Dermis microvascular lymphatic vessel endothelial cell (primary cell): ENCODE measurements around the gene POR. TPM values are rescaled to one million over a fixed set of nuclear protein-coding genes. Genes with fewer than 3 reads are reported as not detected.
"Not testable (repeated sequence)": the region's sequence is repeated elsewhere in the genome, so short reads cannot be mapped to it uniquely, and the experiment has no call there.

Experiments
- DNase-seq, 2 donors: peaks; one replicate each; pipeline versions ENCODE4 v3.0.0 to v3.0.0-alpha.2; 2010; ENCODE audit warnings: low read depth in 2 of 2
- total RNA-seq: library from RNA; depleted of rRNA; stranded (reverse); fragments of >200 nt; gene quantifications from 2 replicates; pipeline ENCODE4 v1.2.1, GENCODE V29; 2014

The POR gene
- total RNA-seq, 1 donor from 2014 or later = 68.0 TPM

DNA sequence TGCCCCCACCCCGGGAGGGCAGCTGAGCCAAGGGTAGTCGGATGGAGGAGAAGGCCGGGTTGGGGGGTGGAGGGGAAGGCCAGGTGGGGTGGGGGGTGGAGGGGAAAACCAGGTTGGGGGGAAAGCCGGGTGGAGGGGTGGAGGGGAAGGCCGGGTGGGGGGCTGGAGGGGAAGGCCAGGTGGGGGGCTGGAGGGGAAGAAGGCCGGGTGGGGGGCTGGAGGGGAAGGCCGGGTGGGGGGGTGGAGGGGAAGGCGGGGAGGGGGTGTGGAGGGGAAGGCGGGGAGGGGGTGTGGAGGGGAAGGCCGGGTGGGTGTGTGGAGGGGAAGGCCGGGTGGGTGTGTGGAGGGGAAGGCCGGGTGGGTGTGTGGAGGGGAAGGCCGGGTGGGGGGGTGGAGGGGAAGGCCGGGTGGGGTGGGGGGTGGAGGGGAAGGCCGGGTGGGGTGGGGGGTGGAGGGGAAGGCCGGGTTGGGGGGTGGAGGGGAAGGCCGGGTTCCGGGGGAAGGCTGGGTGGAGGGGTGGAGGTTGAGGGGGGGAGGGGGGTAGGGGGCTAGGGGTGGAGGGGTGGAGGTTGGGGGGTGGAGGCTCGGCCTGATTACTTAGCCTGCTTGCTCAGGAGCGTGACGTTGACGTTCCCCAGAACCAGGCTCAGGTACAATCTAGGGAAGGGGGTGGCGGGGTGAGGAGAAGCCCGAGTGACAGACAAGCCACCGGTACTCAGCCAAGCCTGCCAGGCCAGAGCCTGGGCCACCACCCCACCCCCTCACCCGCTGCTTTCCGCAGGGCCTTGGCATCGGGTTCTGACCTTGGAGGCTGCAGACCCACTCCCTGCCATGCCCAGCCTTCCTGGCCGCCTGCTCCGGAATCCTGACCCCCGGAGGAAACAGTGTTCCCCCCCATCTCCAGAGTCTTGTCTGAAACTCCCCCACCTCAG lies 73.9 kb downstream of the POR start:
- DNase-seq = no peak

DNA sequence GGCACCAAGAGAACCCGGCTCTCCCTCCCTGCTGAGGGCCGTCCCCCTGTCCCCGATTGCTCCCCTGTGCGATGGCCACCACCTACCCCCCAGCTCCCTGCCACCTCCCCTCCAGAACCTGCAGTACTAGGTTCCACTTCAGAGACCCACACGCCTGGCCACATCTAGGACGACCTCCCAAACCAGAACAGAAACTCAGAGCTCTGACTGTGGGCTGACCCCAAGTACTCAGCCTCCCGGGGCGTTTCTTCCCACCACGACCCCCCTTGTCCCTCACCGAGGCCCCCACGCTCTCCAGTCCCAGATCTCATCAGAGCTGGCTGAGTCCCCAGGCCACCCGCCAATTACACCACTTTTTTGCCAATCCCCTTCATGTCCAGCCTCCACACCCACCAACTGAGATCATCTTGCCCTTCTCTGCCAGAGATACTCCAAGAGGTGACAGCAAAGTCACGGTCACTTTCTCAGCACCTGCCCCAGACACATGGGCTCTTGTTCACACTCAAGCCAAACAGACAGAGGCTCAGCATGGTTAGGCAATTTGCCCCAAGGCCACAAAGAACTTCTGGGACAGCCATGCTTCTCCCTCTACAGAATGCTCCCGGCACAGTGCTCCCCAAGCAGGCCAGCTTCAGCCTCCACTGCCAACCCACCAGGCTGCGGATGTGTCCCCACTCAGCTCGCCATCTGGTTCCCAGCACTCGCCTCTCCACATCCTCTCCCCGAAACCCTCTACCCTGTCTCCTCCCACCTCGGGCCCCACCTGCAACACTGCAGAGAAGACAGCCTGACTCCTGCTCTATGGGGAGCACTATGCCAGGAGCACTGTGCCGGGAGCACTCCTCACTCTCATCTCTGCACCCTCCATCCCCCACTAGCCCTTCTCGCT lies 74.8 kb downstream of the POR start:
- no peak for DNase-seq

DNA sequence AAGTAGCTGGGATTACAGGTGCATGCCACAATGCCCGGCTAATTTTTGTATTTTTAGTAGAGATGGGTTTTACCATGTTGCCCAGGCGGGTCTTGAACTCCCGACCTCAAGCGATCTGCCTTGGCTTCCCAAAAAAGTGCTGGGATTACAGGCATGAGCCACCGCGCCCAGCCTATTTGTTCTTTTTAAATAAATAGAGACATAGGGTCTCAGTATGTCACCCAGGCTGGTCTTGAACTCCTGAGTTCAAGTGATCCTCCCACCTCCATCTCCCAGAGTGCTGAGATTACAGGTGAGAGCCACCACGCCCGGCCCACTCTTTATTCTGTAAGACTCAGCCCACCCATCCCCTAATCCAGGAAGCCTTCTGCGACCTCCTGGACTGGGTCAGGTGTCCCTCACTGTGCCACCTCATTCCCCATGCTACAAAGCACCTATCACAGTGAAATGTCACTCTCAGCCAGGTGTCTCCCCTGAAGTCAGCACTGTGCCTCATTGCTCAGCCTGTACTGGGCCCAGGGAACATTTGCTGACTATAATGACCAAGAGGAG lies 76.7 kb downstream of the POR start:
- DNase-seq = no peak

DNA sequence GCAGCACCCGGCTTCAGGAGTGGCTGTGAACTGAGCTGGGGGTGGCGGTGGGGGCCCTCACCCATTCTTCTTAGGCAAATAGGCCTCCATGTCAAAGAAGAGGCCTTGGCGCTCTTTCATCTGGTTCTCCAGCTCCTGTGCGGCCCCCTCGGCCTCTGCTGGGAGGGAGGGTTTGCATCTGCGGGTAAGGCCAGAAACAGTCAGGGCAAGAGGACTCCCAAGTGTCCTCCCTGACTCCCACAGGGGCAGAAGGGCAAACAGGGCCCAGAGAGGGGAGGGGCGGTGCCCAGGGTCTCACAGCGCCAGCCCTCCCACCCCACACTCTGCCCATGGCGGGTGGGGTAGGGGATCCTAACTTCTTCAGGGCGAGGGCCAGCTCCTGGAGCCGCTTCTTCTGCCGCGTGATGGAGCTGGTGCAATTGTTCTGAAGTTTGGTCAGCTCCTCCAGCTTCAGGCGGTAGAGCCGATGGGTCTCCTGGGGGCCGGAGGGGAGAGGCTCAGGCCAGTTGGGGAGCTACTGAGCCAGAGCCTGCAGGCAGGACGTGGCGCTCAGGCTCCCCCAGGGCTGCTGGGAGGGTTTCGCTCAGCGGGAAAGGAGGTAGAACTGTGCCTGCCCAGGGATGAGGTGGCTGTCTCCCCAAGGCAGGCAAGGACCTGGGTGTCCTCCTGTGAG lies 77.3 kb downstream of the POR start:
- no peak for DNase-seq

DNA sequence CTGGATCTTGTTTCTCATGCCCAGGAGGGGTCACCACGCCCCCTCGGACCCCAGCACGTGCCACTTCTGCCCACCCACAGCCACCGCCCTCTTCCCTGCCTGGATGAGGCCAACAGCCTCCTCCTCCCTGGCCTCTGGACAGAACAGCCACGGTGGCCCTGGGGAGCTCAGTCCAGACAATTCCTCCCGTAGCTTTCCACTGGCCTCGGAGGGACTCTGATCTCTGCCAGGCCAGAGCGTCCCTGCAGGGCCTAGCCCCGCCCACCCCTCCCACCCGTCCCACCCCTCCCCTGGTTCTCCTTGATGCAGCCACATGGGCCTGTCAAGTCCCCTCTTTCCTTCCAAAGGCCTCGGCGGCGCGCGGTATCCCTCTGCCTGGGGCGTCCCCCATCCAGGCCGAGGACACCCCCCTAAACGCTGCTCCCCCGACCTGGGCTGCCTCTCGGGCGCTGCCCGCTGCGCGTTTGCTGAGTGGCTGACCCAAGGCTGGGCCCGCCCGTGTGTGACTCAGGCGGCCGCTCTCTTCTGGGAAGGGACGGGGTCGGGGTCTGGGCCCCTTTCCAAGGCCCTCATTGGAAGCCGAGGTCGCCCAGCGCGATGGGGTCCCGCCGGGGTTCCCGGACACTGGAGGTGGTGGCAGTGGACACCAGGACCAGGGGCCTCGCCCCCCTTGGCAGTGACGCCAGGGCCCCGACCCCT lies 78.9 kb downstream of the POR start:
- DNase-seq = peak; percentile 61 to 83

DNA sequence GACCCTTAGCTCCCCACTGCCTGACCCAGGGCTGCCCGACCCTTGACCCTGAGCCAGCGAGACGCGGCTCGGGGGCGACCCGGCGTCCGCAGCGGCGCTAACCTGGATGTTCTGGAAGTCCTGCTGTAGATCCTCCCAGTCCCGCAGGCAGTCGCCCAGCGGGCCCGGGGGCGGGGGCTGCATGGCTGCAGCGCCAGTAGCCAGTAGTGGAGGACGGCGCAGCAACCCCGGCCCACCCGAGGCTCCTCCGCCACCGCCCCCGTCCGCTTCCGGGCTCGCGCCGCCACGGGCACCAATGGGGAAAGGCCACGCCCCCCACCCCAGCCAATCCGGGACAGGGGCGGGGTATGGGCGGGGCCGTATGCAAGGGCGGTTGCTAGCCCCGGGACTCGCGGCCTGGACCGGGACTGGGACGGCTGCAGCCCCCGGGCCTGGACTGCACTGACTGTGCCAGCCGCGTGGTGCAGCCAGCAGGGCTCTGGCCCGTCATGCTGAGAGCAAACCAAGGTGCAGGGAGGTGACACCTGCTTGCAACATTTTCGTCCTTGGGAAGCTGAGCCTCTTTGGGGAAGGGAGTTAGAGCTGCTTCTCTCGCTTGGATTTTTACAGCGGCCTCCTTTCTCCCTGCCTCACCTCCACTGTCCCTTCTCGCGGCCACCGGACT lies 79.6 kb downstream of the POR start, which contains the start of gene TMEM120A:
Gene TMEM120A, minus strand, starts transcription at position 208 of the 664 bp plus-strand sequence. Its CDS starts 25 bp downstream, at position 183.
- DNase-seq = peak; percentile 80 to 96

DNA sequence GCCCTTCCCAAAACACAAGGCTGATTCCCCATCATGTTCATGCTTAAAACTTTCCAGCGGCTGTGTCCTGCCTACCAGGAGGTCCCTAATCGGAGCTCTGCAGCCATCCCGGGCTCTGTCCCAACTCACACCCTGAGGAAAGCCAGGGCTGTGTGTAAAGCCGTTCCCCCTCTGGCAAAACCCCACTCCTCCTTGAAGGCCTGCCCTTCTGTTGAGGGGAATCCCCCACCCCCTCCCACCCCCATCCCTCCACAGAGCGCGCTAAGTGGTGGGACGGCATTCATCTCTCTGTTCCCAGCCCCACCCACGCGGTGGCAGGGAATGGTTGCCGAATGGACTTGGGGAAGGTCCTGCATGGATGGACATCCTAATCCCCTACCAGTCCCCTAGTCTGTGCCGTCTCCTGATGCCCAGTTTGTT lies 80.1 kb downstream of the POR start:
- DNase-seq = no peak

DNA sequence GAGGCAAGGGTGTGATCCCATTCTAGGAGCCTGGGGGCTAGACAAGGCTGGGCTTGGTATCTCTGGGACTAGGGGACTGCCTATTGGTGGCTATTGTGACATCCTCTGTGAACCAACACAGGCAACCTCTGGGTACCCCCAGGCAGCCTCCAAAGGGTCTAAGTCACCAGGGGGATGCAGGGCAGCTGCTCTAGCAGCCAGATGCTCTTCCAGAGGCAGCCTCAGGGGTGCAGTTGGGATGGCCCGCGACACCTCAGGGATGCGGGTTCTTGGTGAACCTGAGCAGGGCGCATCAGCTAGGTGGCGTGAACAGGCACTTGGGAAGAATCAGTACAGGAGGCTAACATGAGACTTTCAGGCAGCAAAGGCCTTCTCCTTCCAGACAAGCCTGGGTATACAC lies 81.0 kb downstream of the POR start:
- DNase-seq = no peak

DNA sequence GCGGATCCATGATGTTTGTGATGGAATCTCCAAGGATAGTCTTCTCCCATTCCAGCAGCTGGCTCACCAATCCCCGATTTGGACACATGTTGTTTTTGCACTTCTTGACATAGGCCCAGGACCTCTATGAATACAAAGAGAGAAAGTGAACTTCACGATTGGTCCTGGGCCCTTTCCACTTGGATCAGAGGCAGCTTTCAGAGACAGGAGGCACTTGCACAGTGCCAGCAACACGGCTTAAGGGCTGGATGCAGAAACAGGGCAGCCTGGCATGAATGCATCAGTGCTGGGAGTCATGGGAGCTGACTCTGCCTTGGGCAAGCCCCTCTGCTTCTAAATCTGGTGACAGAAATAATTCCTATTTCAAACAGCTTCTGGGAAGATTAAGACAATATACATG lies 81.5 kb downstream of the POR start:
- no peak for DNase-seq

DNA sequence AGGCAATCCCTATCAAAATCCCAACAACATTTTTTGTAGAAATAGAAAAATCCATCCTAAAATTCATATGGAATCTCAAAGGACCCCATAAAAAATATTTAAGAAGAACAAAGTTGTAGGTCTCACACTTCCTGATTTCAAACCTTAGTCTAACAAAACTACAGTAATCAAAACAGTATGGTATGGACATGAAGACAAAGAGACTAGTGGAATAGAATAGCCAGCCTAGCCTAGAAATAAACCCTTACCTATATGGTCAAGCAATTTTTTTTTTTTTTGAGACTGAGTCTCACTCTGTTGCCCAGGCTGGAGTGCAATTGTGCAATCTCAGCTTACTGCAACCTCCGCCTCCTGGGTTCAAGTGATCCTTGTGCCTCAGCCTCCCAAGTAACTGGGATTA lies 83.1 kb downstream of the POR start:
- no peak for DNase-seq

DNA sequence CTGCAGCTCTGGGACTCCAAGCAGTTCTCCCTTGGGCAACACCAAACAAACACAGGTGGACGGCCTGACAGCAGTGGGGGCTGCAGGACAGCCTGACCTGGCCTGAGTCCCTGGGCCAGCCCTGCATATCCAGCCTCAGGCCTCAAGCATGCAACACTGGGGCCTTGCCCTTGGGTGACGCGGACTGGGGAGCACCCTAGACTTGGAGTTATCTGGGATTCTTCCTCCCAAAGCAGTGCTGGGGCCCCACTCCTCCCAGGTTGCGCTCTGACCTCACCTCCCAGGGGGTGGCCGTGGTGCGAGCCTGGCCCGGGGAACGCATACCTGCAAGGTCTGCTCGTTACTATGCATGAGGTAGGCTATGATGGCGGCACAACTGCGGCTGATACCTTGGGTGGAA lies 85.6 kb downstream of the POR start:
- no peak for DNase-seq

DNA sequence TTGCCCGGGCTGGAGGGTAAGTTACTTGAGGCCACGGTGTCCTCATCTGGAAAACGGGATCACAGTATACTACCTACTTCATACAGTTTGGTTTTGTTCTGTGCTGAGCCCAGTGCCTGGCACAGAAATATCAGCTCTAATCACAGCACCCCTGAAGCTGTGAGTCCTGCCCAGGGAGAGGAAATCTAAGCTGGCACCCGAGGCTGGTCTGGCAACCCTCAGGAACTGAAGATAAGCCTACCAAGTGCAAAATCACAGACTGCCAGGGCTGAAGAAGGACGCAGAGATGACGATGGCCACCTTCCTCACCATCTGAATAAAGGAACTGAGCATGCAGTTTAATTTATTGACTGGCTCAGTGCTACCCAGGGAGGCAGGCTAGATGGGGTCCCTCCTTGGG lies 87.2 kb downstream of the POR start:
- DNase-seq = no peak

DNA sequence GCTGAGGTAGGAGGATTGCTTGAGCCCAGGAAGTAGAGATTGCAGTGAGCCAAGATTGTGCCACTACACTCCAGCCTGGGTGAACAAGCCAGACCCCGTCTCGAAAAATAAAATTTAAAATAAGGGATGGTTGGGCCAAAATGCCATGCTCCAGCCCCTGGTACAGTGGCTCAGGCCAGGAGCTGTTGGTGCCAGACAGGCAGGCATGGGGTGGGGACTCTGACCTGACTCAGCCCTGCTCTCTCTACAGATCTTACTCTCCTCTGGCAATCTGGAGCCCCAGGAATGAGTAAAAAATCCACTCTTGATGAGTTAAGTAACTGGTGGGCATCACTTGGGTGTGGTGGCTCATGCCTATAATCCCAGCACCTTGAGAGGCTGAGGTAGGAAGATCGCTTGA lies 87.9 kb downstream of the POR start:
- no peak for DNase-seq

DNA sequence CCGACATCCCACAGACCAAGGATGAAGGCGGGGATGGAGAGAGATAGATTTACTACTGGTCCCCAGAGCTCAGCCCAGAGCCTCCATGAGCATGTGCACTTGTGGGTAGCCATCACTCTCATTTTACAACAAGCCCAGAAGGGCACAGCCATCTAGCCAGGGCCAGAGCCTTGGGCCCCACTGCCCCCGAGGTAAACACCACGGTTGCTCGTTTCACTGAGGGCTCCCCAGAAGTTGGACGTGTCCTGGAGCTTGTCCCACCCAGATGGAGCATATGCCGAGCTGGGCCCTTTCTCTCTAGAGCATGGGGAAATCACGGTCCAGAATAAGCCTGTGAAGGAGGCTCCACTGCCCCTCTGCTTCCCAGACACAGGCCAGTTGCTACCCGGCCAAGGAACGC lies 88.4 kb downstream of the POR start:
- DNase-seq = no peak

DNA sequence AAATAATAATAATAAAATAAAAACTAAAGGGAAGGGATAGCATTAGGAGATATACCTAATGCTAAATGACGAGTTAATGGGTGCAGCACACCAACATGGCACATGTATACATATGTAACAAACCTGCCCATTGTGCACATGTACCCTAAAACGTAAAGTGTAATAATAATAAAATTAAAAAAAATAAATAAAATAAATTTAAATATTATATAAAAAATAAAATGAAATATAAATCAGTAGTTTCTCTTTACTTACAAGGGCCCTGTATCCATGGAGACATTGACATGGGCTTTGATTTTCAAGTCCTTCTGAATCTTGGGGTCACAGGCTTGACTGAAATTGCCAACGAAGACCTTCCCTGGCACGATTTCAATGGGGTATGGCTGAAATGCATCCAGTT lies 90.0 kb downstream of the POR start:
- DNase-seq = not testable (repeated sequence)

DNA sequence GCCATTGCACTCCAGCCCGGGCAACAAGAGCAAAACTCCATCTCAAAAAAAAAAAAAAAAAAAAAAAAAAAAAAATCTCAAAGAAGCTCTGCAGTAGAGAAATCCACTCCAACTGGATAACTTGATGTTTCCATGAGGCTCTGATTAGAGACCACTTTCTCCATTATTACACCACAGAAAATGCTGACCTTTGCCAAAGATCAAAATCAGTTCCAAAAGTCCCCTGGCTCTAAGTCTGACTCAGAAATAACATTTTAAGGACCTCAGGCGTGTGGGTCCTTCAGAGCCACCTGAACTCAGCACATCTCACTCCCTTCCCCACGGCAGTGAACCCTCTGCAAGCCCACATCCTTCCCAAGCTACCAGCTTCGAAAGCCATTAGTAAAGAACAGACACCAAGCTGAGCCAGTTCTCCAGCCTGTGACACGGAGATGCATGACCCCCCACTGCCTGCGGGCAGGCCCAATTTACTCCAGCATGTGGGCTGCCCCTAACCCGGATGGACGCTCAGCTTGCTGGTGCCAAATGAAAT lies 93.3 kb downstream of the POR start:
- DNase-seq = no peak

DNA sequence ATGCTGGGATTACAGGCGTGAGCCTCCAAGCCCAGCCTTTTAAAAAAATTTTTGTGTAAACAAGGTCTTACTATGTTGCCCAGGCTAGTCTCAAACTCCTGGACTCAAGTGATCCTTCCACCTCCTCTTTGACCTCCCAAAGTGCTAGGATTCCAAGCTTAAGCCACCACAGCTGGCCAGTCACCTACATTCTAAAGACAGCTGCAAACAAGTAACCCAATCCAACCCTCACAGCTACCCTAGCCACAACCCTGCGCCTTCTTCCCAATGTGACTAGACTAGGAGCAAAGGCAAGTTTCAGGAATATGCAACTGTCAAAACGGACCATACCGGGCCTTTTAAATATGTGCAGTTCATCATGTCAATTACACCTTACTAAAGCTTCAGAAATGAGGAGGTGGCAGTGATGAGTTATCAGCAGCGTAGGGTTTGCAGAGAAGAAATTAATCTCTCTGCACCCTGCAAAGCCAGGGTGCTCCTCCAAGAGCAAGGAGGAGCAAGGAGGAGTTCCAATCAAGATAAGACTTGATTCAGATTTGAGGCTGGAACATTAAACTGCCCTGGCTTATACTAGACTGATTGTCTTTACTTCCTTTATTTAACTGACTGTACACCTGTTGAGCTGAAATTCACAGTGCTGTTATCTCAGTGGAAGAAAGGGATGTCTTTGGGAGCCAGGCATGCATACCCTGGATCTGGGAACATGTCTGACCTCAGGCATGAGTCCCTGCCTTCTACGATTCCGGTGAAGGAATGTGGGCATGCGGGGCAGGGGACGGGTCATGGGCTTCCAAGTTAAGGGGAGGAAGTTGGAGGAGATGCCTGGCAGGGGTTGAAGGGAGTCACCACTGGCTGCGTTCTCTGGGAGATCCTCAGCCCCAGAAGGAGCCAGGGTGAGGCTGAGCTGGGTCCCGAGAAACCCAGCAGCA lies 95.0 kb downstream of the POR start:
- DNase-seq = no peak

DNA sequence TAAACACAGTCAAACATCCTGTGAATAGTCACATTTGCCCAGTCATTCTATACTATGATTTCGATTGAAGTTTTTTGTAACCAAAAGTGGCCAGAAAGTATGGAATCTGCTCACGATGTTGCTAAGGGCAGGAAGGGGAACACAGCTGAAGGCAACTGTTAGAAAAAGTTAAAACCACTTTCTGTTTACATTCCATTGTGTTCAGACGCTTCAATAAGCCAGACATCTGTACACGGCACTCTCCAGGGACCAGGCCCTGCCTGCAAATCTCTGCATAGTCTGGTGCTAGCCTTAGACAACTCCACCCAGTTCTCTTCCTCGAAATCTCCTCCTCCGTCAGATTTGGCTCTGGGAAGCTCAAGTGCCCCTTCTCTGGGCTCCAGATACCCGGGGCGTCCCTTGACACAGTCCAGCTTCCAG lies 96.5 kb downstream of the POR start:
- DNase-seq = peak; percentile 75 to 90
